Suprapubic skin (tissue), 4 donors: ENCODE data around the gene SLC29A3. TPM values are rescaled to one million over a fixed set of nuclear protein-coding genes. Genes with fewer than 3 reads are reported as not detected.

Experiments
- DNase-seq, 2 donors: peaks; one replicate each; pipeline ENCODE4 v3.0.0-alpha.2; 2019; ENCODE audit warnings: low spot score in 2 of 2
- H3K27ac ChIP-seq: fragments of 200-600 bp; sonication (generic); one replicate; pipeline ENCODE4 v1.5.1; 2019
- H3K27me3 ChIP-seq: fragments of 200-600 bp; sonication (generic); one replicate; pipeline ENCODE4 v1.5.1; 2019
- H3K36me3 ChIP-seq: fragments of 200-600 bp; sonication (generic); one replicate; pipeline ENCODE4 v1.5.1; 2019
- H3K4me1 ChIP-seq: fragments of 200-600 bp; sonication (generic); one replicate; pipeline ENCODE4 v1.5.1; 2019
- H3K4me3 ChIP-seq: fragments of 200-600 bp; sonication (generic); one replicate; pipeline ENCODE4 v1.5.1; 2019; ENCODE audit warnings: mild to moderate bottlenecking
- H3K9me3 ChIP-seq: fragments of 200-600 bp; sonication (generic); one replicate; pipeline ENCODE4 v1.5.1; 2019
- EP300 ChIP-seq: sonication (generic); formaldehyde crosslinking; IDR thresholded peaks from one replicate; pipeline ENCODE4 v1.6.1; 2017; ENCODE audit warnings: antibody characterized with exemption
- POLR2A ChIP-seq, 2 donors: fragments of 450-650 bp; IDR thresholded peaks; one replicate each; pipeline ENCODE4 v1.6.1; 2017; ENCODE audit warnings: antibody characterized with exemption in 2 of 2, mild to moderate bottlenecking in 2 of 2, moderate library complexity in 2 of 2
- POLR2AphosphoS5 ChIP-seq, 3 donors: sonication (generic); formaldehyde crosslinking; IDR thresholded peaks; one replicate each; pipeline ENCODE4 v1.6.1; 2017; ENCODE audit warnings: antibody characterized with exemption in 3 of 3
- WGBS: methylation state at CpG from one replicate; pipeline ENCODE4 v1.1.5; 2018; 5-methylcytosine and 5-hydroxymethylcytosine counted together
- total RNA-seq, 4 donors: library from RNA; depleted of rRNA; stranded (reverse); fragments of >200 nt; gene quantifications; one replicate each; pipeline ENCODE4 v1.1.0, GENCODE V29; 2016
- TF ChIP-seq, protein P1 (sequence below), 2 donors: fragments of 200-600 bp in 1 of 2; fragments of 450-650 bp in 1 of 2; sonication (generic) in 1 of 2; IDR thresholded peaks; one replicate each; pipeline ENCODE4 v1.5.1; 2016 to 2019; ENCODE audit warnings: antibody characterized with exemption in 2 of 2, mild to moderate bottlenecking in 1 of 2, moderate library complexity in 1 of 2

SLC29A3 gene
- total RNA-seq, 4 donors from 2014 or later, result 1.3 to 2.8 (median 2.2) TPM

DNA sequence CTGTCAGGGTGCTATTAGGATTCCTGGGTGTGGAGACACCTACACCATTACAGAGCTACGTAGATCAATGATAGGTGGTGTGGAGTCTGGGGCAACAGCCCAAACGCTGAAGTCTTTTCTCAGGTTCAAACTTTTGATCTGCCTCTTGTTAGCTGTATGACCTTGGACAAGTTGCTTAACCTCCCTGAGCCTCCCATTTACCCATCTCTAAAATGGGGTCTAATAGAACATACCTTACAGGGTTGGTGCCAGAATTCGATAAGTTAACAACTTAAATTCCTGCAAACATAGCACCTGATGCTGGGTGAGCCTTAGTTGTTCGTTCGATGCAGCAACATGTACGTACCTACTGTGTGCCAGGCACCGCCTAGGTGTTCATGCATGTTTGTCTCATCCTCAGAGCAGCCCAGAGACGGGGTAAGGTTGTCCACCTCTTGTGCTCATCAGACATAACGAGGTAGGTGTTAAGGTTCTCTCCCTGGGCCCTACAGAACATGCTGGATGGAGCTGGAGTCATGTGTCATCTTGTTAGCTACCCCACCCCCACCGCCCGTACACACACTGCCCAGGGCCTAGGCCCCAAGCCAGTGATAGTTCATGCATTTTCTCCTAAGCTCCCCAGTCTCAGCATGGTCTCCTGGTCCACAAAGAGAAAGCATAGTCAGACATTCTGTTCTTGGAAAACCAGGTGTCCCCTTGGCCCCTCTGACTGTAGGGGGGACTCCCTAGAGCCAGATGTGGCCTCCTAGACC is 41.0 kb upstream of the SLC29A3 start:
- H3K9me3 ChIP-seq, result no peaks in the 10 kb centered on the region
- DNase-seq, result no peak
- no peaks in the 10 kb centered on the region for H3K27me3 ChIP-seq
- H3K36me3 ChIP-seq, result no peaks in the 10 kb centered on the region
- no peak overlapping the region for H3K27ac ChIP-seq
- no peaks in the 10 kb centered on the region for H3K4me1 ChIP-seq
- no peak for TF ChIP-seq POLR2AphosphoS5 (IDR thresholded peaks at IDR 0.05)
- TF ChIP-seq, protein P1, sequence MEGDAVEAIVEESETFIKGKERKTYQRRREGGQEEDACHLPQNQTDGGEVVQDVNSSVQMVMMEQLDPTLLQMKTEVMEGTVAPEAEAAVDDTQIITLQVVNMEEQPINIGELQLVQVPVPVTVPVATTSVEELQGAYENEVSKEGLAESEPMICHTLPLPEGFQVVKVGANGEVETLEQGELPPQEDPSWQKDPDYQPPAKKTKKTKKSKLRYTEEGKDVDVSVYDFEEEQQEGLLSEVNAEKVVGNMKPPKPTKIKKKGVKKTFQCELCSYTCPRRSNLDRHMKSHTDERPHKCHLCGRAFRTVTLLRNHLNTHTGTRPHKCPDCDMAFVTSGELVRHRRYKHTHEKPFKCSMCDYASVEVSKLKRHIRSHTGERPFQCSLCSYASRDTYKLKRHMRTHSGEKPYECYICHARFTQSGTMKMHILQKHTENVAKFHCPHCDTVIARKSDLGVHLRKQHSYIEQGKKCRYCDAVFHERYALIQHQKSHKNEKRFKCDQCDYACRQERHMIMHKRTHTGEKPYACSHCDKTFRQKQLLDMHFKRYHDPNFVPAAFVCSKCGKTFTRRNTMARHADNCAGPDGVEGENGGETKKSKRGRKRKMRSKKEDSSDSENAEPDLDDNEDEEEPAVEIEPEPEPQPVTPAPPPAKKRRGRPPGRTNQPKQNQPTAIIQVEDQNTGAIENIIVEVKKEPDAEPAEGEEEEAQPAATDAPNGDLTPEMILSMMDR (IDR thresholded peaks at IDR 0.05), result no peak
- no peak for TF ChIP-seq EP300
- no peak for TF ChIP-seq POLR2A (IDR thresholded peaks at IDR 0.05)
- H3K4me3 ChIP-seq, result no peak overlapping the region
- WGBS, result 91% methylated on average over 9 of the region's 11 CpGs

DNA sequence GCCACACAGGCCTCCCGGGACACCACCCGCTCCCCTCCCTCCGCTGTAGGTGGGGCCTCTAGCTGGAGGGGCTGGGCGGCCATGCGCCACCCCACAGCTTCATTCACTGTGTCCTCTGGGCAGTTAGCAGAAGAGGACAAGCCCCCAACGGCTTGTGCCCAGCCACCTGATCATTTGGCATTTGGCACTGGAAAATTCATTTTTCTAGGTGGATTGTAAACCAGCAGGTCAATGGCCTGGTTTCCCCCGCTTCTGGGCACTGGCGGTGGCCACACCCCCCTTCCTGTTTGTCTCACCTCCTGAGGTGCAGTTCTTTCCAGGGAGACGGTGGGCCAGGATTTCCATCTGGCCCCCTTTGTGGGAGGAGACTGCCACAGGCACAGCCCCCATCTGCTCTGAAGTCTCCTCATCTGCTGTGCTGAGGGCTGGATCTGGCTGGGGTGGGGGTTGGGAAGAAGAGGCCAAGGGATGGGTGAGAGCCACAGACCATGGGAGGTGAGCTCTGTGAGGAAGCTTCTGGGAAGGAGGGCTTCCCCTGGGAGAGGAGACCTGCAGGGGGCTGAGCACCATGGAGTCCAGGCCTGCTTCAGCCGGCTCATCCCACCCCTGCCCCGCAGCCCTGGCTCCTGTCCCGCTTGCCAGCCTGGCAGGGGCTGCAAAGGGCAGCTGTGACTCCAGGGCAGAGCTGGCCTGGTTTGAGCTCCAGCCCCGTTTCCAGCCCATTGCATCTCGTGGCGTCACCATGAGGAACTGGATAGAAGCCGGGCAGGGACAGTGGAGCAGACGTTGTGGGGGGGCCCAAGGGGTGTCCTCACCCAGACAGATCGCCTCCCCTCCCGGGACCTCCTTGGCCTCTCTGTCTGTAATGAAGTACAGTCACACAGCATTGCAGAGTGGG is 40.1 kb upstream of the SLC29A3 start:
- Histone ChIP-seq H3K9me3 (no peaks in the 10 kb centered on the region), H3K27me3 (no peaks in the 10 kb centered on the region), H3K4me3 (no peak overlapping the region), H3K27ac (no peak overlapping the region), H3K36me3 (no peaks in the 10 kb centered on the region), H3K4me1 (no peaks in the 10 kb centered on the region)
- DNase-seq, result no peak
- TF ChIP-seq EP300 (no peak), POLR2A (IDR thresholded peaks at IDR 0.05) (no peak), POLR2AphosphoS5 (IDR thresholded peaks at IDR 0.05) (no peak)
- TF ChIP-seq, protein P1 (IDR thresholded peaks at IDR 0.05), result no peak
- 71% methylated on average over 16 of the region's 19 CpGs for WGBS

- no peaks in the 10 kb centered on the region for H3K9me3 ChIP-seq
- TF ChIP-seq, protein P1 (IDR thresholded peaks at IDR 0.05), result no peak
- TF ChIP-seq EP300 (no peak), POLR2AphosphoS5 (IDR thresholded peaks at IDR 0.05) (no peak), POLR2A (IDR thresholded peaks at IDR 0.05) (no peak)
- no peak for DNase-seq
- 74% methylated on average over 6 of the region's 22 CpGs for WGBS
- H3K4me1 ChIP-seq, result no peaks in the 10 kb centered on the region
- H3K36me3 ChIP-seq, result no peaks in the 10 kb centered on the region
- H3K27me3 ChIP-seq, result no peaks in the 10 kb centered on the region
- no peak overlapping the region for H3K27ac ChIP-seq
- no peak overlapping the region for H3K4me3 ChIP-seq
Observed at GRCh38 chr10:71279590-71280170, 39.4 kb upstream of the SLC29A3 start.

GRCh38 chr10:71280216-71280615 is 38.8 kb upstream of the SLC29A3 start:
- 81% methylated on average over 5 of the region's 5 CpGs for WGBS
- Histone ChIP-seq H3K4me1 (no peaks in the 10 kb centered on the region), H3K27ac (no peak overlapping the region), H3K27me3 (no peaks in the 10 kb centered on the region), H3K9me3 (no peaks in the 10 kb centered on the region), H3K36me3 (no peaks in the 10 kb centered on the region), H3K4me3 (no peak overlapping the region)
- no peak for TF ChIP-seq POLR2AphosphoS5 (IDR thresholded peaks at IDR 0.05)
- TF ChIP-seq EP300, result no peak
- TF ChIP-seq, protein P1 (IDR thresholded peaks at IDR 0.05), result no peak
- TF ChIP-seq POLR2A (IDR thresholded peaks at IDR 0.05), result no peak
- no peak for DNase-seq

- H3K27me3 ChIP-seq, result no peaks in the 10 kb centered on the region
- no peaks in the 10 kb centered on the region for H3K9me3 ChIP-seq
- H3K4me3 ChIP-seq, result no peak overlapping the region
- no peak for TF ChIP-seq POLR2AphosphoS5 (IDR thresholded peaks at IDR 0.05)
- no peak for TF ChIP-seq POLR2A (IDR thresholded peaks at IDR 0.05)
- no peak for TF ChIP-seq EP300
- TF ChIP-seq, protein P1 (IDR thresholded peaks at IDR 0.05), result no peak
- DNase-seq, result no peak
- no peaks in the 10 kb centered on the region for H3K4me1 ChIP-seq
- peaks cover under 1% of the 10 kb centered on the region for H3K36me3 ChIP-seq
- no peak overlapping the region for H3K27ac ChIP-seq
- 50% methylated on average over 3 of the region's 3 CpGs for WGBS
Observed at GRCh38 chr10:71280825-71281224, 38.2 kb upstream of the SLC29A3 start.
